Heart left ventricle (tissue), 16 donors: ENCODE results near the gene BFAR. TPM values are rescaled to one million over a fixed set of nuclear protein-coding genes. Genes with fewer than 3 reads are reported as not detected.

ENCODE experiments used
- ATAC-seq, 4 donors: fragments of 200-7000 bp; cut with Tn5 transposase; one replicate each; pipeline ENCODE4 v1.9.1; 2020 to 2022; ENCODE audit warnings: moderate library complexity in 4 of 4, mild to moderate bottlenecking in 3 of 4, moderate number of reproducible peaks in 1 of 4
- DNase-seq, 5 donors: peaks; one replicate each; pipeline ENCODE4 v3.0.0-alpha.2; 2020
- H3K27ac ChIP-seq, 12 donors: fragments of 200-600 bp; sonication (generic) in 4 of 12; one replicate each; pipeline versions ENCODE4 v1.5.0 to v1.8.0; 2016 to 2022; ENCODE audit warnings: mild to moderate bottlenecking in 2 of 12
- H3K27me3 ChIP-seq, 9 donors: fragments of 200-600 bp; sonication (generic) in 2 of 9; one replicate each; pipeline versions ENCODE4 v1.5.1 to v1.8.0; 2016 to 2022; ENCODE audit warnings: mild to moderate bottlenecking in 3 of 9
- H3K36me3 ChIP-seq, 9 donors: fragments of 200-600 bp; sonication (generic) in 2 of 9; one replicate each; pipeline versions ENCODE4 v1.5.0 to v1.8.0; 2018 to 2022; ENCODE audit warnings: mild to moderate bottlenecking in 2 of 9
- H3K4me1 ChIP-seq, 12 donors: fragments of 200-600 bp; sonication (generic) in 4 of 12; one replicate each; pipeline versions ENCODE4 v1.5.0 to v1.8.0; 2016 to 2022; ENCODE audit warnings: mild to moderate bottlenecking in 3 of 12
- H3K4me3 ChIP-seq, 12 donors: fragments of 200-600 bp; sonication (generic) in 4 of 12; one replicate each; pipeline versions ENCODE4 v1.5.0 to v1.8.0; 2017 to 2022; ENCODE audit warnings: mild to moderate bottlenecking in 9 of 12, moderate library complexity in 4 of 12
- H3K9me3 ChIP-seq, 12 donors: fragments of 200-600 bp; sonication (generic) in 4 of 12; one replicate each; pipeline versions ENCODE4 v1.5.0 to v1.8.0; 2016 to 2022; ENCODE audit warnings: mild to moderate bottlenecking in 1 of 12
- CTCF ChIP-seq, 12 donors: fragments of 200-600 bp; sonication (generic) in 4 of 12; IDR thresholded peaks; one replicate each; pipeline versions ENCODE4 v1.5.0 to v1.8.0; 2018 to 2022; ENCODE audit warnings: antibody characterized with exemption in 12 of 12, mild to moderate bottlenecking in 5 of 12
- POLR2A ChIP-seq, 2 donors: fragments of 450-650 bp; IDR thresholded peaks; one replicate each; pipeline ENCODE4 v1.6.1; 2017; ENCODE audit warnings: antibody characterized with exemption in 2 of 2, mild to moderate bottlenecking in 2 of 2, moderate library complexity in 2 of 2
- WGBS, 4 donors: extraction: QIAGEN DNeasy Blood & Tissue Kit in 2 of 4; methylation state at CpG; one replicate each; pipeline versions ENCODE4 v1.1.5 to v1.1.7; 2013 to 2018; 5-methylcytosine and 5-hydroxymethylcytosine counted together
- intact Hi-C, 10 donors: fragments of 100-400 bp; cut with DNase I; formaldehyde crosslinking; loops; one replicate each; pipeline versions ENCODE4 v1.11.1 to v1.14.2; 2022
- polyA plus RNA-seq, 2 donors: library from polyadenylated mRNA; stranded (reverse); fragments of 200-250 nt; gene quantifications; one replicate each; pipeline ENCODE4 v1.2.3, GENCODE V29; 2013
- total RNA-seq, 9 donors: library from RNA; depleted of rRNA in 2 of 9; stranded (reverse); fragments of >200 nt in 2 of 9; fragmentation: NEBNext Ultra II Directional in 3 of 9; extraction: Animal tissue kit (Norgen Biotek cat#: 25700) in 3 of 9; gene quantifications; one replicate each; pipeline versions ENCODE4 v1.1.0 to v1.2.4, GENCODE V29; 2016 to 2023
- donor health status: ischemic (EF 13 %, LVEDD 7.1; RV severe dilation, severe dysfunction).
- donor health status: healthy with polysubstance abuse.
- donor health status: DM: no; HTN: yes; CAD: no.
- donor health status: DM: no; HTN: no; CAD: no.
- donor health status: ischemic (EF 25% LVEDD 6.9; RV normal size, moderate dysfunction).
- donor health status: ischemic (EF 25% LVEDD 5.7; RV mildly dilated, moderate dysfunction).
- donor health status: healthy.
- donor health status: DM: yes; HTN: yes; CAD: no.
- donor health status: ischemic (EF 35%, LVEDD 5.7; RV mildly dilated, moderate dysfunction).
- donor health status: nonischemic (EF 11% LVEDD 7.7; RV severe dilation, severe dysfunction).
- donor health status: DM: yes; HTN: yes; CAD: no.
- donor health status: PGD.
- donor health status: ischemic (EF 29% LVEDD 5.4; RV normal size, mild dysfunction).
- donor health status: nonischemic (EF 23%, LVEDD 6.1; RV moderate dilation, normal function).

The BFAR gene
- total and polyA plus RNA-seq, 11 donors, result 21.5 to 52.6 (median 37.2) TPM

- ATAC-seq (no peak), DNase-seq (no peak)
- no peaks in the 10 kb centered on the region for H3K27me3 ChIP-seq
- TF ChIP-seq CTCF (IDR thresholded peaks at IDR 0.05) (no peak), POLR2A (IDR thresholded peaks at IDR 0.05) (no peak)
- no peak overlapping the region for H3K27ac ChIP-seq
- H3K36me3 ChIP-seq, result peaks cover 3 to 100% (median 96%) of the 10 kb centered on the region in 9 donors
- H3K4me1 ChIP-seq, result no peaks in the 10 kb centered on the region
- no peaks in the 10 kb centered on the region for H3K9me3 ChIP-seq
- 91 to 95% (median 92%) methylated on average over 6 of the region's 6 CpGs for WGBS, 4 donors
- no peak overlapping the region for H3K4me3 ChIP-seq
- intact Hi-C loops, result loop anchor here in 1 of 10 donors (10.0 kb wide), 1 partner anchor 354 kb away; no protein-coding TSS in a partner anchor
These were observed 24.1 kb upstream of the BFAR start for GRCh38 chr16:14608604-14609003.

- no peaks in the 10 kb centered on the region for H3K4me1 ChIP-seq
- no peaks in the 10 kb centered on the region for H3K9me3 ChIP-seq
- 90 to 96% (median 94%) methylated on average over 6 of the region's 6 CpGs for WGBS, 4 donors
- ATAC-seq, result no peak
- no peak overlapping the region for H3K27ac ChIP-seq
- no peaks in the 10 kb centered on the region for H3K27me3 ChIP-seq
- intact Hi-C loops, result loop anchor here in 1 of 10 donors (10.0 kb wide), 1 partner anchor 355 kb away; no protein-coding TSS in a partner anchor
- no peak overlapping the region for H3K4me3 ChIP-seq
- peaks cover 3 to 100% (median 96%) of the 10 kb centered on the region in 9 donors for H3K36me3 ChIP-seq
- TF ChIP-seq CTCF (IDR thresholded peaks at IDR 0.05), result no peak
- TF ChIP-seq POLR2A (IDR thresholded peaks at IDR 0.05), result no peak
- no peak for DNase-seq
These were observed 23.0 kb upstream of the BFAR start for GRCh38 chr16:14609716-14610115.

GRCh38 chr16:14611660-14612059, 21.1 kb upstream of the BFAR start:
- intact Hi-C loops, result no loop called here
- Histone ChIP-seq H3K4me1 (no peaks in the 10 kb centered on the region), H3K27ac (no peak overlapping the region), H3K36me3 (peaks cover 3 to 100% (median 96%) of the 10 kb centered on the region in 9 donors), H3K9me3 (no peaks in the 10 kb centered on the region), H3K27me3 (no peaks in the 10 kb centered on the region), H3K4me3 (no peak overlapping the region)
- DNase-seq (no peak), ATAC-seq (no peak)
- TF ChIP-seq POLR2A (IDR thresholded peaks at IDR 0.05) (no peak), CTCF (IDR thresholded peaks at IDR 0.05) (no peak)
- 97 to 98% (median 97%) methylated on average over 14 of the region's 14 CpGs for WGBS, 4 donors

DNA sequence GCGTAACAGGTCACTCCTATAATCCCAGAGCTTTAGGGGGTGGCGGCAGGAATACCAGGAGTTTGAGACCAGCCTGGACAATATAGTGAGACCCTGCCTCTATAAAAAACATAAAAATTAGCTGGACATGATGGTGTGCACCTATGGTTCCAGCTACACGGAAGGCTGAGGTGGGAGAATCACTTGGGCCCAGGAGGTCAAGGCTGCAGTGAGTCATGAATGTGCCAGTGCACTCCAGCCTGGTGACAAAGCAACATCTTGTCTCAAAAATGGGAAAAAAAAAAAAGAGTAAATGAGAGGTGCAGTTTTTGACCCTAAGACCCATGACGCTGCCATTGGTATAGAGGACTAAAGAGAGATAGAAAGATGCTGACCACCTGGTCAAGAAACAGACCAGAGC, 18.8 kb upstream of the BFAR start:
- intact Hi-C loops, result no loop called here
- ATAC-seq (no peak), DNase-seq (no peak)
- H3K36me3 ChIP-seq, result peaks cover 0 to 100% (median 93%) of the 10 kb centered on the region in 9 donors
- no peaks in the 10 kb centered on the region for H3K9me3 ChIP-seq
- 94 to 97% (median 96%) methylated on average over 4 of the region's 4 CpGs for WGBS, 4 donors
- no peaks in the 10 kb centered on the region for H3K4me1 ChIP-seq
- TF ChIP-seq CTCF (IDR thresholded peaks at IDR 0.05) (no peak), POLR2A (IDR thresholded peaks at IDR 0.05) (no peak)
- H3K27me3 ChIP-seq, result no peaks in the 10 kb centered on the region
- no peak overlapping the region for H3K27ac ChIP-seq
- H3K4me3 ChIP-seq, result no peak overlapping the region
